HepG2 (cell line): ENCODE data around the gene ZC3H15. TPM values are rescaled to one million over a fixed set of nuclear protein-coding genes. Genes with fewer than 3 reads are reported as not detected.

Source experiments
- HNRNPK ChIP-seq: fragments of 200-400 bp; formaldehyde crosslinking; IDR thresholded peaks from 2 replicates; pipeline ENCODE4 v1.6.1; 2018; ENCODE audit warnings: low read length, low read depth, moderate library complexity, mild to moderate bottlenecking; ENCODE audit not compliant: poor library complexity, severe bottlenecking
- IKZF1 ChIP-seq: fragments of 450-650 bp; IDR thresholded peaks from 2 replicates; pipeline ENCODE4 v1.7.1; 2016
- MED8 ChIP-seq: sonication (generic); formaldehyde crosslinking; IDR thresholded peaks from 2 replicates; pipeline ENCODE4 v1.8.1; 2023; ENCODE audit warnings: mild to moderate bottlenecking, missing genetic modification reagents; ENCODE audit not compliant: insufficient replicate concordance
- PRMT3 ChIP-seq: sonication (generic); formaldehyde crosslinking; IDR thresholded peaks from 2 replicates; pipeline ENCODE4 v1.8.1; 2022; ENCODE audit warnings: low read depth, mild to moderate bottlenecking, moderate library complexity, missing genetic modification reagents, borderline replicate concordance
- SMARCE1 ChIP-seq: fragments of 450-650 bp; IDR thresholded peaks from 2 replicates; pipeline ENCODE4 v1.6.1; 2017; ENCODE audit warnings: borderline replicate concordance
- SNAPC2 ChIP-seq: sonication (generic); formaldehyde crosslinking; IDR thresholded peaks from 2 replicates; pipeline ENCODE4 v1.8.1; 2022; ENCODE audit warnings: mild to moderate bottlenecking, missing genetic modification reagents
- SP5 ChIP-seq: IDR thresholded peaks from 2 replicates; pipeline ENCODE4 v1.6.1; 2016; ENCODE audit warnings: low read depth, borderline replicate concordance
- ZNF772 ChIP-seq: sonication (generic); formaldehyde crosslinking; IDR thresholded peaks from 2 replicates; pipeline ENCODE4 v1.5.0; 2020; ENCODE audit warnings: mild to moderate bottlenecking, missing genetic modification reagents
- polyA plus RNA-seq, 8 experiments: library from polyadenylated mRNA; depleted of rRNA in 3 of 8; stranded (reverse) in 7 of 8; unstranded in 1 of 8; fragments of >200 nt; fragmentation: Illumina TruSeq in 4 of 8; extraction: Trizol in 4 of 8; gene quantifications; 2 replicates each; pipeline versions ENCODE4 v1.2.1 to v1.2.3, GENCODE V29; 2011 to 2016; ENCODE audit warnings: low read depth in 4 of 8, missing spikeins in 1 of 8, mixed read lengths in 1 of 8; ENCODE audit not compliant: insufficient read depth in 1 of 8
- total RNA-seq, 5 experiments: library from RNA; depleted of rRNA; stranded (reverse); fragments of >200 nt; fragmentation: Illumina TruSeq; extraction: Trizol; gene quantifications; 2 replicates each; pipeline ENCODE4 v1.2.3, GENCODE V29; 2016; ENCODE audit warnings: low read depth in 1 of 5
- TF ChIP-seq, protein P1 (sequence below): sonication (generic); formaldehyde crosslinking; IDR thresholded peaks from 2 replicates; pipeline ENCODE4 v1.5.0; 2020; ENCODE audit warnings: mild to moderate bottlenecking, missing genetic modification reagents, borderline replicate concordance
- TF ChIP-seq, protein P2 (sequence below): sonication (generic); formaldehyde crosslinking; IDR thresholded peaks from 2 replicates; pipeline ENCODE4 v1.5.1; 2020; ENCODE audit warnings: mild to moderate bottlenecking, moderate library complexity, missing genetic modification reagents
- TF ChIP-seq, protein P3 (sequence below): sonication (generic); formaldehyde crosslinking; conservative IDR thresholded peaks from 2 replicates; pipeline ENCODE4 v1.4.0; 2020; ENCODE audit warnings: mild to moderate bottlenecking, missing genetic modification reagents, moderate library complexity
- TF ChIP-seq, protein P4 (sequence below): sonication (generic); formaldehyde crosslinking; IDR thresholded peaks from 2 replicates; pipeline ENCODE4 v1.5.0; 2020; ENCODE audit warnings: missing genetic modification reagents
- TF ChIP-seq, protein P5 (sequence below): fragments of 450-650 bp; IDR thresholded peaks from 2 replicates; pipeline ENCODE4 v1.6.1; 2017; ENCODE audit warnings: mild to moderate bottlenecking
- TF ChIP-seq, protein P6 (sequence below): sonication (generic); formaldehyde crosslinking; IDR thresholded peaks from 2 replicates; pipeline ENCODE4 v1.4.0; 2020; ENCODE audit warnings: mild to moderate bottlenecking, low read depth, missing genetic modification reagents

ZC3H15 gene
- total and polyA plus RNA-seq, 2 of the 13 experiments (the other 11 are each of a cell fraction or from before 2014, with no cell fraction given) = 84.6 to 168 TPM

DNA sequence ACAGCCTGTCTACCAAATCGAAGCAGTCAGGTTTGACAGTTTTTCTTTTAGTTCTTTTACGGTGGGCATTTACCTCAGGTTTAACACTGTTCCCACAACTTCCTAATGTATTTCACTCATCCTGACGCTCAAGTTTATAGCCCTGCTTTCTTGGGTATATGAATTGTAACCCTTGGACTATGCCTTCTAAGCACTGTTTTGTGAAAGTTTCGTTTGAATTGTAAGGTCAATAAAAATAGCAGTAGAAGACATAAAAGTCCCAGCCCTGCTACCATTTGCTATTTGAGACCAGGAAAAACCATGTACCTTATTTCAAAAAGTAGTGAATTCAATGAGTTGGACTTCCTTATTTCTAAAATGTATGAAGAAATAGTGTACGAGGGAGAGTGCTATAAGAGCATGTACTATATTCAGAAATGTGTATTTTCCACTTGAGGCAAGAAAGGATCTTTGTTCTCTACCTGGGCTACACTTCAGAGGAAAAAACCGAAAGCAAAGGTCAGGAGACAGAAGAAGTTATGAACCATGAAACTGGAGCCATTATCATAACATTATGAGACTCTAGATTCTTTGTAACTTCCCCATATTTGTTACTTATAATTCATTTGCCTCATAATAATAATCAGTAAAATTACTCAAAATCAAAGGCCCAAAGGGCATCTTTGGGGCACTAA is 1.9 kb upstream of the ZC3H15 start (continued):
- TF ChIP-seq, protein P1, sequence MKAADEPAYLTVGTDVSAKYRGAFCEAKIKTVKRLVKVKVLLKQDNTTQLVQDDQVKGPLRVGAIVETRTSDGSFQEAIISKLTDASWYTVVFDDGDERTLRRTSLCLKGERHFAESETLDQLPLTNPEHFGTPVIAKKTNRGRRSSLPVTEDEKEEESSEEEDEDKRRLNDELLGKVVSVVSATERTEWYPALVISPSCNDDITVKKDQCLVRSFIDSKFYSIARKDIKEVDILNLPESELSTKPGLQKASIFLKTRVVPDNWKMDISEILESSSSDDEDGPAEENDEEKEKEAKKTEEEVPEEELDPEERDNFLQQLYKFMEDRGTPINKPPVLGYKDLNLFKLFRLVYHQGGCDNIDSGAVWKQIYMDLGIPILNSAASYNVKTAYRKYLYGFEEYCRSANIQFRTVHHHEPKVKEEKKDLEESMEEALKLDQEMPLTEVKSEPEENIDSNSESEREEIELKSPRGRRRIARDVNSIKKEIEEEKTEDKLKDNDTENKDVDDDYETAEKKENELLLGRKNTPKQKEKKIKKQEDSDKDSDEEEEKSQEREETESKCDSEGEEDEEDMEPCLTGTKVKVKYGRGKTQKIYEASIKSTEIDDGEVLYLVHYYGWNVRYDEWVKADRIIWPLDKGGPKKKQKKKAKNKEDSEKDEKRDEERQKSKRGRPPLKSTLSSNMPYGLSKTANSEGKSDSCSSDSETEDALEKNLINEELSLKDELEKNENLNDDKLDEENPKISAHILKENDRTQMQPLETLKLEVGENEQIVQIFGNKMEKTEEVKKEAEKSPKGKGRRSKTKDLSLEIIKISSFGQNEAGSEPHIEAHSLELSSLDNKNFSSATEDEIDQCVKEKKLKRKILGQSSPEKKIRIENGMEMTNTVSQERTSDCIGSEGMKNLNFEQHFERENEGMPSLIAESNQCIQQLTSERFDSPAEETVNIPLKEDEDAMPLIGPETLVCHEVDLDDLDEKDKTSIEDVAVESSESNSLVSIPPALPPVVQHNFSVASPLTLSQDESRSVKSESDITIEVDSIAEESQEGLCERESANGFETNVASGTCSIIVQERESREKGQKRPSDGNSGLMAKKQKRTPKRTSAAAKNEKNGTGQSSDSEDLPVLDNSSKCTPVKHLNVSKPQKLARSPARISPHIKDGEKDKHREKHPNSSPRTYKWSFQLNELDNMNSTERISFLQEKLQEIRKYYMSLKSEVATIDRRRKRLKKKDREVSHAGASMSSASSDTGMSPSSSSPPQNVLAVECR = 0 out of 2 replicates have a peak, but pooled peaks have one; percentile 14
- TF ChIP-seq, protein P2, sequence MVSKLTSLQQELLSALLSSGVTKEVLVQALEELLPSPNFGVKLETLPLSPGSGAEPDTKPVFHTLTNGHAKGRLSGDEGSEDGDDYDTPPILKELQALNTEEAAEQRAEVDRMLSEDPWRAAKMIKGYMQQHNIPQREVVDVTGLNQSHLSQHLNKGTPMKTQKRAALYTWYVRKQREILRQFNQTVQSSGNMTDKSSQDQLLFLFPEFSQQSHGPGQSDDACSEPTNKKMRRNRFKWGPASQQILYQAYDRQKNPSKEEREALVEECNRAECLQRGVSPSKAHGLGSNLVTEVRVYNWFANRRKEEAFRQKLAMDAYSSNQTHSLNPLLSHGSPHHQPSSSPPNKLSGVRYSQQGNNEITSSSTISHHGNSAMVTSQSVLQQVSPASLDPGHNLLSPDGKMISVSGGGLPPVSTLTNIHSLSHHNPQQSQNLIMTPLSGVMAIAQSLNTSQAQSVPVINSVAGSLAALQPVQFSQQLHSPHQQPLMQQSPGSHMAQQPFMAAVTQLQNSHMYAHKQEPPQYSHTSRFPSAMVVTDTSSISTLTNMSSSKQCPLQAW = no peak
- TF ChIP-seq ZNF772 (CRISPR knock-in tag) (no peak), PRMT3 (CRISPR knock-in tag) (no peak), SNAPC2 (CRISPR knock-in tag) (no peak), IKZF1 (no peak), HNRNPK (no peak), MED8 (CRISPR knock-in tag) (no peak), SMARCE1 (no peak), SP5 (CRISPR knock-in tag) (no peak)
- TF ChIP-seq, protein P3, sequence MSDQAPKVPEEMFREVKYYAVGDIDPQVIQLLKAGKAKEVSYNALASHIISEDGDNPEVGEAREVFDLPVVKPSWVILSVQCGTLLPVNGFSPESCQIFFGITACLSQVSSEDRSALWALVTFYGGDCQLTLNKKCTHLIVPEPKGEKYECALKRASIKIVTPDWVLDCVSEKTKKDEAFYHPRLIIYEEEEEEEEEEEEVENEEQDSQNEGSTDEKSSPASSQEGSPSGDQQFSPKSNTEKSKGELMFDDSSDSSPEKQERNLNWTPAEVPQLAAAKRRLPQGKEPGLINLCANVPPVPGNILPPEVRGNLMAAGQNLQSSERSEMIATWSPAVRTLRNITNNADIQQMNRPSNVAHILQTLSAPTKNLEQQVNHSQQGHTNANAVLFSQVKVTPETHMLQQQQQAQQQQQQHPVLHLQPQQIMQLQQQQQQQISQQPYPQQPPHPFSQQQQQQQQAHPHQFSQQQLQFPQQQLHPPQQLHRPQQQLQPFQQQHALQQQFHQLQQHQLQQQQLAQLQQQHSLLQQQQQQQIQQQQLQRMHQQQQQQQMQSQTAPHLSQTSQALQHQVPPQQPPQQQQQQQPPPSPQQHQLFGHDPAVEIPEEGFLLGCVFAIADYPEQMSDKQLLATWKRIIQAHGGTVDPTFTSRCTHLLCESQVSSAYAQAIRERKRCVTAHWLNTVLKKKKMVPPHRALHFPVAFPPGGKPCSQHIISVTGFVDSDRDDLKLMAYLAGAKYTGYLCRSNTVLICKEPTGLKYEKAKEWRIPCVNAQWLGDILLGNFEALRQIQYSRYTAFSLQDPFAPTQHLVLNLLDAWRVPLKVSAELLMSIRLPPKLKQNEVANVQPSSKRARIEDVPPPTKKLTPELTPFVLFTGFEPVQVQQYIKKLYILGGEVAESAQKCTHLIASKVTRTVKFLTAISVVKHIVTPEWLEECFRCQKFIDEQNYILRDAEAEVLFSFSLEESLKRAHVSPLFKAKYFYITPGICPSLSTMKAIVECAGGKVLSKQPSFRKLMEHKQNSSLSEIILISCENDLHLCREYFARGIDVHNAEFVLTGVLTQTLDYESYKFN (CRISPR knock-in tag) = peak; percentile 54
- TF ChIP-seq, protein P4, sequence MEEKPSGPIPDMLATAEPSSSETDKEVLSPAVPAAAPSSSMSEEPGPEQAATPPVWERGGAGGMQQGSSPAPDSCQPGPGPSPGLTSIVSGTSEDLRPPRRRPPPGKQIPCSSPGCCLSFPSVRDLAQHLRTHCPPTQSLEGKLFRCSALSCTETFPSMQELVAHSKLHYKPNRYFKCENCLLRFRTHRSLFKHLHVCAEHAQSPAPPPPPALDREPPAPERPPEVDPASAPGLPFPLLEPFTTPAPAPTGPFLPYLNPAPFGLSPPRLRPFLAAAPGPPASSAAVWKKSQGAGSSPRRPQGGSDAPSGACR (CRISPR knock-in tag) = no peak
- TF ChIP-seq, protein P5, sequence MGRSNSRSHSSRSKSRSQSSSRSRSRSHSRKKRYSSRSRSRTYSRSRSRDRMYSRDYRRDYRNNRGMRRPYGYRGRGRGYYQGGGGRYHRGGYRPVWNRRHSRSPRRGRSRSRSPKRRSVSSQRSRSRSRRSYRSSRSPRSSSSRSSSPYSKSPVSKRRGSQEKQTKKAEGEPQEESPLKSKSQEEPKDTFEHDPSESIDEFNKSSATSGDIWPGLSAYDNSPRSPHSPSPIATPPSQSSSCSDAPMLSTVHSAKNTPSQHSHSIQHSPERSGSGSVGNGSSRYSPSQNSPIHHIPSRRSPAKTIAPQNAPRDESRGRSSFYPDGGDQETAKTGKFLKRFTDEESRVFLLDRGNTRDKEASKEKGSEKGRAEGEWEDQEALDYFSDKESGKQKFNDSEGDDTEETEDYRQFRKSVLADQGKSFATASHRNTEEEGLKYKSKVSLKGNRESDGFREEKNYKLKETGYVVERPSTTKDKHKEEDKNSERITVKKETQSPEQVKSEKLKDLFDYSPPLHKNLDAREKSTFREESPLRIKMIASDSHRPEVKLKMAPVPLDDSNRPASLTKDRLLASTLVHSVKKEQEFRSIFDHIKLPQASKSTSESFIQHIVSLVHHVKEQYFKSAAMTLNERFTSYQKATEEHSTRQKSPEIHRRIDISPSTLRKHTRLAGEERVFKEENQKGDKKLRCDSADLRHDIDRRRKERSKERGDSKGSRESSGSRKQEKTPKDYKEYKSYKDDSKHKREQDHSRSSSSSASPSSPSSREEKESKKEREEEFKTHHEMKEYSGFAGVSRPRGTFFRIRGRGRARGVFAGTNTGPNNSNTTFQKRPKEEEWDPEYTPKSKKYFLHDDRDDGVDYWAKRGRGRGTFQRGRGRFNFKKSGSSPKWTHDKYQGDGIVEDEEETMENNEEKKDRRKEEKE = no peak
- TF ChIP-seq, protein P6, sequence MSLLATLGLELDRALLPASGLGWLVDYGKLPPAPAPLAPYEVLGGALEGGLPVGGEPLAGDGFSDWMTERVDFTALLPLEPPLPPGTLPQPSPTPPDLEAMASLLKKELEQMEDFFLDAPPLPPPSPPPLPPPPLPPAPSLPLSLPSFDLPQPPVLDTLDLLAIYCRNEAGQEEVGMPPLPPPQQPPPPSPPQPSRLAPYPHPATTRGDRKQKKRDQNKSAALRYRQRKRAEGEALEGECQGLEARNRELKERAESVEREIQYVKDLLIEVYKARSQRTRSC = no peak
